Activated CD4-positive, alpha-beta T cell treated with anti-CD3 and anti-CD28 coated beads for 4 hours (primary cell): ENCODE data around the gene ZNF107.
A peak's percentile ranks its signal among the peaks of the same experiment; 100 is the strongest.

ENCODE experiments used
- DNase-seq, 2 donors: peaks; one replicate each; pipeline ENCODE4 v3.0.0-alpha.2; 2020

Gene ZNF107

DNA sequence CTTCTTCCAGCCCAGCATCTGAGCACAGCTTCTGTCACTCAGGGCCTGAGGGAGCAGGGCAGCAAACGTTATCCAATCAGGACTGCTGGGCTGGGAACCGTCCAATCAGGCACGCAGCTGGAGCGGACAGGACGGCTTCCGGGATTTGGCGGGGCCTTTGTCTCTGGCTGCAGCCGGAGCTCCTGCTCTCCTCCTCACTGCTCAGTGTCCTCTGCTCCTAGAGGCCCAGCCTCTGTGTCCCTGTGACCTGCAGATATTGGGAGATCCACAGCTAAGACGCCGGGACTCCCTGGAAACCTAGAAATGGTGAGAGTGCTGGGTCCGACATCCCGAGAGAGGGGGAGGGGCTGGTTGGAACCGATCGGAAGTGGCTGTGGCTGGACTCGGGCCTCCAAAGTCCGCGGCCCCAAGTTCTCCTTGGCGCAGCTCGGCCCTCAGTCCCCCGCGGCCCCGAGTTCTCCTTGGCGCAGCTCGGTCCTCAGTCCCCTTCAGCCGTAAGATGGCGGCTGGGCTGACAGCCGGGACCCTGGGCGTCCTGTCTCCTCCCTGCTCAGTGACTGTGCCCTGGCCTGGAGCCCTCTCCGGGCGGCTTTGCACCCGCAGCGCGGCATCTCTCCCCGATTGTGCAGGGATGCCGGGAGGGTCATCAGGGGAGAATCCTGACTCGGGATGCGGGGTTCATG lies at the start of gene ZNF107:
TSS of gene ZNF107 (plus strand) at position 154 of the 683 bp plus-strand sequence. CDS start at position 304, 150 bp downstream.
- peak; percentile 74 to 77 for DNase-seq

DNA sequence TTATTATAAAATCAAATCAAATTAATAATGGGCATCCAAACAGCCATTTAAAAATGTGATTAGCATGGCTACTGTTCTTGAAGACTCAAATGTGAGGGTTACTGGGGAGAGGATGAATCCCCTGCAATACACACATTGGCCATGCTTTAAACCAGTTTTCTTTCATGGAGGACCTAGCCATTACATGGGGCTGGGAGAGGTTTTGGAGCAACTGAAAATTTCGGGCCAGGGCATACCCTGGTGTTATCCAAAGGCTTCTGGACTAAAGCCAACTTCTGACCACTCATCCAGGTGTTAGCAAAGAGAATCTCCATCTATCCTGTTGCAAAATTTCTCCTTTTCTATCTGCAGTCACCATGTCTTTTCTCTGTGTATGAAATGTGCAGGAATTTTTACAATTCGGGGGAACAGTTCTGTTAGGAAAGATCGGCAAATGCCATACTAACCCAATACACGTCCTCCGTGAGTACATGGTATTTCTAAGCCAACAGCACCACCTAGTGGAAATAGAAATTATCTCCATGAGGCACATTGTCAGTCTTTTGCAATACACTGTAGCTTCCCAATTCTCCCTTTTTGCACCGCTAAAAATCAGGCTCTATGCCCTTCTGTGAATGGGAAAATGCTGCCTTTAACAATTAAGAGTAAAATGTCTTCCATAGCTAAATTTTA lies 47.0 kb upstream of the ZNF107 start:
- peak; percentile 9 to 25 for DNase-seq

DNA sequence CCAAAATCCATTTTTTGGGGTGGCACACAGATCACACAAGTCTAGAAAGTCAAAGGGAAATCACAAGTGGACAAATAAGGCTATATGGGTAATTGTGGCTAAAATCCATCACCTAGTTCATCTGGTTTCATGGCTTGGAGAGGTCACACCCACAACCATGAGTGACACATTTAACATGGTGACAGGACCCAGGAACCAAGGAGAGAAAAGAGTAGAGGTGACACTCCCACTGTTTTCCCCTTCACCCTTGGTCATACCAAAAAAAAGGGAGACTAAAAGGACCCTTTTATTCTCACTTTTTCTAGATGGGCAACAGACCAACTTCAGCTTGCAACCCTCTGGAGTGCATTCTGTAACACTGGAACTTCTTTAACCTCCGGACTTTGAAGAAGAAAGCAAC lies 46.2 kb upstream of the ZNF107 start:
- no peak for DNase-seq

DNA sequence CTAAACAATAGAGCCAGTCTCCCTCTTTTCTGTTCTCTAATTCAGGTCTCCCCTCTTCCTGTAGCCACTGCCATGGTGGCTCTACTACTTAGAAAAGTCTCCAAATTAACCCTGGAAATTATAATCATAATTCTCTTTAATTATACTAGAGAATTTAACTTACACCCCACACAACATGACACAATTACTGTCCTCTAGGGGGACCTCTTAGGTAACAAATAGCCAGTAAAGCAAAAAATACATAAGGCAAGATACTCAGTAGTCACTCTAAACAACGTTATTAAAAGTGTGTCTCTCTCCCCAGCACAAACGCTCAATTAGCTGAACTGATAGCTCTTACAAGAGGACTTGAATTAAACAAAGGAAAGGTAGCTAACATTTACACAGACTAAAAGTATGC lies 44.3 kb upstream of the ZNF107 start:
- no peak for DNase-seq

DNA sequence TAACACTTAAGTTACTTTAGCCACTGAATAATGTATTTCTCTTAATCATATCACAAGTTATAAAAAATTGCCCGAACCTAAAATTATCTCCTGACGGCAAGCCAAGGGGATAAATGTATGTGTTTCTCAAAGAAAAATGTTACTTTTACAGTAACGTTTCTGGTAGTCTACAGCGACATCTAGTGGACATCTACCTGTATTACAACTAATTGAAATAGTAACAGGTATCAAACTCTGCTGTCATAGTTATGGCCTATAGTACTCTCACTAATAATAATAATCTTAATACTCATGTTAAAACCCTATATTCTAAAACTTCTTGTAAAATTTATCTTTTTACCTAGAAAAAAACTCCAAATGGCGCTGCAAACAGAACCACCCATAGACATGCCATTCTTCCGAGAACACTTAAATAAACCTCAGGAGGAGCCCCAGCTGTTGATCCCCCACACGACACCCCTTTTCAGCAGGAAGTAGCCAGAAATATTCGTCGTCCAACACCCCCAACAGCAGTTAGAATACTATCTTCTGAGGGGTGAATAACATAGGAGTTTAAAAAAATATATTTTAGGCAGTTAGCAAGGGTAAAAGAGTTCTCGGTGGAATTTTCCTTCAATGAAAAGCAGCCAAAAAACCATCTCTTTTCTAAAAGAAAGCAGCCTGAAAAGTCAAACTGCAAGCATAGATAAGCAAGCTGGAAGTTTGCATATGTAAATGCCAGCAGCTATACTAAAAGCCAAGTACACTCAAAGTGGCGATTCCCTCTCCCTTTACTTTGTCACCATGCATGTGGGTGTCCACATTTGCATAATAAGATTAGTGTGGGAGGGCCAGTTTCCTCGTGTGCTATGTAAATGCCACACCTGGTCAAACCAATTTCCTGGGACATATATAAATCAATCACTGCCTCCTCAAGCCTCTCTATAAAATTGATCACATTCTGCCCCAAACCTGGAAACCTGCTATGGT lies 40.5 kb upstream of the ZNF107 start:
- DNase-seq, result no peak

DNA sequence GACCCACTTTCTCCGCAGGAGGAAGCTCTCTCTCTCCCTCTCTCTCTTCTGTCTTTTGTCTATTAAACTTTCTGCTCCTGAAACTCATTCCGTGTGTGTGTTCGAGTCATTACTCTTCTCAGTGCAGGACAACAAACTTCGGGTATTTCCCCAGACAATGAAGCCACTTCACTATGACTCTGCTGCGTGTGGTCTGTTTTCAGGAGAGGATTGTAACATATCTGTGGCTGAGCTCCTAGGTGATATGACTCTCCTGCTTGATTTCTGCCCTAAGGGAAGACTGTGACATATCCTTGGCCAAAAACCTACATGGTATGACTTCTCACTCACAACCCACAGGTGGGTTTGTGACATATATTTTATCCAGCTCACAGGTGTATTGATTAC lies 39.9 kb upstream of the ZNF107 start:
- no peak for DNase-seq

DNA sequence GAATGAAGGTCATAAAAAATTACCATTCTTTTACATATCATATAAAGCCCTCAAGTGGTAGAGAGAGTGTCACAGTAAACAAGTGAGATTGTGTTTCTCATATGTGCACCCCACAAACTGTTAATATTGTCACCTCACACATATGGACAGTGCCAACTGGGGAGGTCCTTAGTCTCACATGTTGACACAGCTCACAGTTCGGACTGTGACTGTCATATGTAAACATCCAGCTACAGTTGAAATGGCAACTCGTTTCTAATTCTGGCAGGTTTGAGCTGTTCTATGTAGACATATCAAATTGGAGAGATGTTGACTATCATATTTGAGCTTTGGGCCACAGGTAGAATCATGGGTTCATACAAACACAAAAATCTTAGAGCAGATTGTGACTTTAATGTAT lies 39.4 kb upstream of the ZNF107 start:
- DNase-seq, result no peak

DNA sequence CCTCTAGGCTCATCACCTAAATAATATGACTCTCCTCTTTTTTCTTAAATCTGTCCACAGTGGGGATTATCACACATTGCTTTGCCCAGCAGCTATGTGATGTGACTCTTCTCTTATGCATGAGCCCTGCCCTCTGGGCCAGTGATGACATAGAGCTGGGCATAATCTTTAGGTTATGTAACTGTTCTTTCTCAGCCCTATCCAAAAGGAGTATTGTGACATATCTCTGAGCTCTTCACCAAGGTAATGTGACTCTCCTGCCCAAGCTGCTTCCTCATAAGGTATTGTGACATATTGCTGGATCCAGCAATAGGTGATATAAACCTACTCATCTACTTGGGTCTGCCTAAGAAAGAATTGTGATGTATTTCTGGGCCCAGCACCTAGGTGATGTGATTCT lies 37.7 kb upstream of the ZNF107 start:
- no peak for DNase-seq

DNA sequence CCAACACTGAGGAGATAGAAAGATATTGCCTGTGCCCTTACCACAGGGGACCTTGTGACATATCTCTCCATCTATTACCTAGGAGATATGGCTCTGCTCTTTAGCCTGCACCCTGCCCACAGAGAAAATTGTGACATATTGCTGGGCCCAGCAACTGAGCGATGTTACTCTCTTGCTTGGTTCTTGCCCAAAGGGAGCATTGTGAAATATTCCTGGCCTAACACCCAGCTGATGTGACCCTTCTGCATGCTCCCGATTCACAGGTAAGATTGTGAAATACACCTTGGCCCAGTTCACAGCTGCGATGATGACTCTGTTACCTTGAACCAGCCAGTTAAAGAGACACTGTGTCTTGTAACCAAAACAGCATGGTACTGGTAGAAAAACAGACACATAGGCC lies 37.2 kb upstream of the ZNF107 start:
- no peak for DNase-seq

DNA sequence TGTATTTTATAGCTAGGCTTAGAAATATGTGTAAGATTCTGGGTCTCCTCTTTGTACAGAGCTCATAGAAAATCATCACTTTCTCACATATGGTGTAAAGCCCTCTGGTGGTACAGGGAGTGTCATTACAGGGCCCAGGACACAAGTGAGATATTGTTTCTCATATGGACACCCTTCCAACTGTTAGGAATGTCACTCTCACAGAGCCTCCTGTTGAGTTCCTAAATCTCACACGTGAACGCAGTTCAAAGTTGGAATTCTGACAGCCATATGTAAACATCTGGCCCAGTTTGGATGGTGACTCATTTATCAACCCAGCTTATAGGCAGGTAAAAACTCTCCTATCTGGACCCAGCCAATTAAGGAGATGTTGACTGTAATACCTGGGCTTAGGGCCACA lies 35.4 kb upstream of the ZNF107 start:
- DNase-seq, result no peak

DNA sequence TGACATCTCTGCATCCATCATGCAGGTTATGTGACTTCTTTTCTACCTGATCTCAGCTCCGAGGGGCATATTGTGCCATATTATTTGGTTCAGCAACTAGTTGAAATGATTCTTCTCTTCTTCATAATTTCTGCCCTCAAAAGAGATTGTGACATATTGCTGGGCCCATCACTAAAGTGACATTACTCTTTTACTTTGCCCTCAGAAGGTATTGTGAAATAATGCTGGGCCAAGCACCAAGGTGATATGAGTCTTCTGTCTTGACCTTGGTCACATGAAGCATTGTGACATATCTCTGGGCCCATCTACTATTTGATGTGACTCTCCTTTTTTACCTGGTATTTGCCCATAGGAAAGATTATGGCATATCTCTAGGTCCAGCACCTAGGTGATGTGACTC lies 33.9 kb upstream of the ZNF107 start:
- DNase-seq, result no peak

DNA sequence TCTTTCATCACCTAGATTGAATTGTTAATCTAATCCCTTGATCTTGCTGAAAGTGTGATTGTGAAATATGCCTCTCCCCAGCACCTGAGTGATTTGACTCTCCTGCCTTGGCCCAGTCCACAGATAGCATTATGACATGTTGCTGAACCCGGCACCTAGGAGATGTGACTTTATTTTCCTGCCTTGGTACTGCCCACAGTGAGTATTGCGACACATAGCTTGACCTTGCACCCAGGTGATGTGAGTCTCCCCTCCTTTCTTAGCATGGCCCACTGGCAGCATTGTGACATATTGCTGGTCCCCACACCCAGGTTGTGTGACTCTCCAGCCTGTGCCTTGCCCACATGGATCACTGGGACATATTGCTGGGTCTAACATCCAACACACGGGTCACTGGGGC lies 32.5 kb upstream of the ZNF107 start:
- DNase-seq, result no peak

DNA sequence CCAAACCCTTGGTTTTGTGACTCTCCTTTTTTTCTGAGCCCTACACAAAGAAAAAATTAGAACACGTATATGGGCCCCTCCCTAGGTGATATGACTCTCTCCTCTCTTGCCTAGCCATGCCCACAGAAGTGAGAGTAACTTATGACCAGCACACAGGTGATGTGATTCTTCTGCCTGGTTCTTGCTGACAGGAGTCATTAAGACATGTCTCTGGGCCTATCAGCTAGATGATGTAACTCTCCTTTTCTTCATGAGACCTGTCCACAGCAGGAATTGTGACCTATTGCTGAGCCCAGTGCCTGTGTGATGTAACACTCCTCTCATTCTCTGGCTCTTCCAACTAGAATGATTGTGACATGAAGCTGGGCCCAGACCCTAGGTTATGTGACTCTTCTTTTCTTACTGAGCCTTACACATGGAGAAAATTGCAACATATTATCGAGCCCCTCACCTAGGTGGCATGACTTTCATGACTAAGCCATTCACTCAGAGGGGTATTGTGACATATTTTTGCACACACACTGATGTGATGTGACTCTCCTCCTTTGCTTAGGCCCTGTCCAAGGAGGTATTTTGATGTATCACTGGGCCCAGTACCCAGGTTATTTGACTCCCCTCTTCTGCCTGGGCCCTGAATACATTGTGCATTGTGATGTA lies 31.4 kb upstream of the ZNF107 start:
- DNase-seq, result no peak

DNA sequence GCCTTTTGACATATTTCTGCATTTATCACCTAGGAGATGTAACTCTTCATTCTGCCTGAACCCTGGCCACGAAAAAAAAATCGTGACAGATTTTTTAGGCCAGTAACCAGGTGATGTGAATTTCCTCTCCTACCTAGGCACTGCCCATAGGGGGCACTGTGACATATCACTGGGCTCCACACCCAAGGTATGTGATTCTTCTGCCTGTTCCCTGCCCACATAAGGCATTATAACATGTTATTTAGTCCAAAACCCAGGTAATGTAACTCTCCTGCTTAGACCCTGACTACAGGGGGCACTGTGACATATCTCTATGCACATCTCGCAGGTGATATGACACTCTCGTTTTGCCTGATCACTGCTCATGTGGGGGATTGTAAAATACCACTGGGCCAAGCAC lies 29.5 kb upstream of the ZNF107 start:
- DNase-seq, result peak in 1 of 2 donors; percentile 2

DNA sequence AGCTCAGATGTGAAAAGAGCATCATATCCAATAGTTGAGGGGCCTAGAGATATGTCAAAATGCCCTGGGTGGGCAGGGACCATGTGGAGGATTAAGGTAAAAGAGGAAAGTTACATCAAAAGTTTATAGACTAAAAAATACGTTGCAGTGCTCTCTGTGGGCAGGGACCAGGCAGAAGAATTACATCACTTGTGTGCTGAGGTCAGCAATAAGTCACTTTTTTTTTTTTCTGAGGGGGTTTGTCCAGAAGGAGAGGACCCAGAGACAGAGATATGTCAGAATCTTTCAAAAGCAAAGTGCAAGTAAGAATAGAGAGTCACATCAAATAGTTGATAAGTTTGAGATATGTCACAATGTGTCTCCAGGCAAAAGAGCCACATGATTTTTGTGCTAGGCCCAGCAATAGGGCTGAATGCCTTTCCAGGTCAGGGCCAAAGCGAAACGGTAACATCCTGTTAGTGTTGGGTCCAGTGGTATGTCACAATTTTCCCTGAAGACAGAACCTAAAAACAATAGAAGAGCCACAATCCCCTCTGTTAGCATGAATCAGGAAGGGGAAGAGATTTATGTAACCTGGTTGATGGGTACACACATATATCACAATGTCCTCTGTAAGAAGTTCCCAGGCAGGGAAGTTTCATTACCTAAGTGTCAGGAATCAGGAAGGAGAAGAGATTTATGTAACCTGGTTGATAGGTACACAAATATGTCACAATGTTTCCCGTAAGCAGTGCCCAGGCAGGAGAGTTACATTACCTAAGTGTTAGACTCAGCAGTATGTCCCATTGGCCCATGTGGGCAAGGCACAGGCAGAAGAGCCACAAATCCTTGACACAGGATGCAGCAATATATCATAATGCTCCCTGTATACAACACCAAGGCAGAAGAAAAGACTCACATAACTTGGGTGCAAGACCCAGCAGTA lies 28.1 kb upstream of the ZNF107 start:
- DNase-seq, result no peak

DNA sequence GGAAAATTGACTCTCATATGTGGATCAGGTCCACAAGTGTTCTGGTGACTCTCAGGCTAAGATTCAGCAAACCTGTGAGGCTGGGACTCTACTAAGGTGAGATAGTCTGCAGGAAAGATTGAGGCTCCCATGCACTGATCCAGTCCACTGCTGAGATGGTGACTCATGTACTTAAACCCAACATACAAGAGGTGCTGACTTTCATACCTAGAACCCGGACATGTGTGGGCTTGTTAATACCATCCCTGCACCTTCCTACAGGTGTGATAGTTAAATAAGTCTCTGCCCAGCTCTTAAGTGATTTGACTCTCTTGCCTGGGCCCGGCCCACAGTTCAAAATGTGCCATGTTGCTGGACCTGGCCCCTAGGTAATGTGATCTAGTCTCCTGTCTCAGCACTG lies 27.1 kb upstream of the ZNF107 start:
- no peak for DNase-seq

DNA sequence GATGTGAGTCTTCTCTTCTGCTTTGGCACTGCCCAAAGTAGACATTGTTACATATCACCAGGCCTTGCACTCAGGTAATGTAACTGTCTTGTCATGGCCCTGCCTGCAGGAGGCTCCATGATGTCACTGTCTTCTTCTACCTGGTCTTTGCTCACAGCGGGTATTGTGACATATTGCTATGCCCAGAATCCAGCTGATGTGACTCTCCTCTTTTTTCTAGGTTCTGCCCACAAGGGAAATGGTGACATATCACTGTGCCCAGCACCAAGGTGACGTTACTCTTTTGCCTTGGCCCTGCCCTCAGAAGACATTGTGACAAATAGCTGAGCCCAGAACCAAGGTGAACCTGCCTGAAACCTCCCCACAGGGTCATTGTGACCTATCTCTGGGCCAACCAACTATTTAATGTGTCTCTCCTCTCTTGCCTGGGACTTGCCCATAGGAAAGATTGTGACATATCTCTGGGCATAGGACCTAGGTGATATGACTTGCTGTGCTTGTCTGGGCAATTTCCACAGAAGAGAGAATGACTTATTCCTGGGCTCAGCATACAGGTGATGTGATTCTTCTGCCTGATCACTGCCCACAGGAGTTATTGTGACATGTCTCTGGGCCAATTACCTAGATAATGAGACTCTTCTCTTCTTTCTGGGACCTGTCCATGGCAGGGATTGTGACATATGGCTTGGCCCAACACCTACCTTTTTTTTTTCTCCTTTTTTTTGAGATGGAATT lies 26.5 kb upstream of the ZNF107 start:
- no peak for DNase-seq

DNA sequence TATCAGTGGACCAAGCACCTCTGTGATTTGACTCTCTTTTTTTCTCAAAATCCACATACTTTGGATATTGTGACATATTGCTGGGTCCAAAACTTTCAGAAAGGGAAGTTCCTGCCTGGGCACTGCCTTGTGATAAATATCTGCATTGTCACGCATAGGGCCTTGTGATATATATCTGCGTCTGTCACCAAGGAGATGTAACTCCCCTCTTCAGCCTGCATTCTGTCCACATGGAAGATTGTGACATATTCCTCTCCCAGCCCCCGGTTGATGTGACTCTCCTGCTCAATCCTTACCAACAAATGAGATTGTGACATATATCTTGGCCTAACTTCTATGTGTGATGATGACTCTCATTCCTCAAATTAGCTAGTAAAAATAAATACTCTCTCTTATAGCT lies 25.4 kb upstream of the ZNF107 start:
- no peak for DNase-seq

DNA sequence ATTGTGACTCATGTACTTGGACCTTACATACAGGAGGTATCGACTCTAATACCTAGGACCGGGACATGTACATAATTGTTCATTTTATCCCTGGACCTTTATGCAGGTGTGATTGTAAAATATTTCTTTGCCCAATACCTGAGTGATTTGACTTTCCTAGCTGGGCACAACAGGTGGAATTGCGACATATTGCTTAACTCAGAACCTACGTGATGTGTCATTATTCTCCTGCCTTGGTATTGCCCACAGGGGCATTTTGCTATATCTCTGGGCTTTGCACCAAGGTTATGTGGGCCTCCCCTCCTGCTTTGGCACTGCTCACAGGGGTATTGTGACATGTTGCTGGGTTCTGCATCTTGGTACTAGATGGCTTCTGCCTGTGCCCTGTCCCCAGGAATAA lies 23.9 kb upstream of the ZNF107 start:
- no peak for DNase-seq

DNA sequence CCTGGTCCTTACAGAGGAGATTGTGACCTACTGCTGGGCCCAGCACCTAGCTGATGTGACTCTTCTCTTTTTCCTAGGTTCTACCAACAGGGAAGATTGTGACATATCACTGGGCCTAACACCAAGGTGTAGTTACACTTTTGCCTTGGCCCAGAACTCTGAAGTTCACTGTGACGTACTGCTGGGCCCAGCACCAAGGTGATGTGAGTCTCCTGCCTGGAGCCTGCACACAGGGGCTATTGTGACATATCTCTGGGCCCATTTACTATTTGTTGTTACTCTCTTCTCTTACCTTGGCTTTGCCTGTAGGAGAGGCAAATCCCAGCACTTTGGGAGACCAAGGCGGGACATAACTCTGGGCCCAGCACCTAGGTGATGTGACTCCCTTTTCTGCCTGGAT lies 23.1 kb upstream of the ZNF107 start:
- DNase-seq, result no peak

DNA sequence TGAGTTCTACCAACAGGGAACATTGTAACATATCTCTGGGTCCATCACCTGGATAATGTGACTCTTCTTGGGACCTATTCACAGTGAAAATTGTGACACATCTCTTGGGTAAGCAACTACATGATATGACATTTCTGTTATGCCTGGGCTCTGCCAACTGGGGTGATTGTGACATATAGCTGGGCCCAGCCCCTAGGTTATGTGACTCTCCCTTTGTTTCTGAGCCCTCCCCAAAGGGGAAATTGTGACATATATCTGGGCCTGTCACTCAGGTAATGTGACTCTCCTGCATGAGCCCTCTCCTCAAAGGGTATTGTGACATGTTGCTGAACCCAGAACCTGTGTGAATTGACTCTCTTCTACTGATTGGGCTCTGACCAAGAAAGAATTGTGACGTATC lies 22.4 kb upstream of the ZNF107 start:
- no peak for DNase-seq
